T-helper 1 cell (primary cell): Measurements from ENCODE around the gene CDC20.
A peak's percentile ranks its signal among the peaks of the same experiment; 100 is the strongest.
"Not testable (repeated sequence)": the region's sequence is repeated elsewhere in the genome, so short reads cannot be mapped to it uniquely, and the experiment has no call there.

Experiments used
- DNase-seq, 5 donors: peaks; one replicate each; pipeline ENCODE4 v3.0.0-alpha.2; 2012 to 2020

Gene CDC20

DNA sequence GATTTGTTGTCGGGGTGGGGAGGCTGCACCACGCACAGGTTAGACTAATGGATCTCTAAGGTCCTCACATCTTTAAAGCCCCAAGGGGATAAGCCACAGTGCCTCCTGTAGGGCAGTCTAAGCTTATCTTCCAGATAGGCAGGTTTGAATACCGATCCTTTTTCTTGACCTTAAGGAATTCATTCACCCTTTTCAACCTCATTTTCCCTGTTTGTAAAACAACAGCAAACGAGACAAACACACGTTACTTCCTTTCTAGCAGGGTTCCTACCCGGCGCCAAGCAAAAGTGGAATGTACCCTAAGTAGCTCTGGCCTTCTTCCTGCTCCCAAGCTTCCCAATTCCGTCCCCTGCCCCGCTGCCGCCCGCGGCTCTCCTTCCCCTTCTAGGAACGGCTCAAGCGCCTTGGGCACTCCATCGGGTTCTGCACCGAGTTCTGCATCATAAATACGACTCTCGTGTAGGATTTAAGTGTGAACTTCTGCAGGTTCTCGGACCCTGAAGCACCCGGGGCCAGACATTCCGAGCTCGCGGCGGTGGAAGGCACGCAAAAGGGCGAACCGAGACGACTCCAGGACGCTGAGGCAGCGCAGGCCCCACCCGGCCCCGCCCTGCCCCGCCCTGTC is 548 bp upstream of the CDC20 start:
- peak in 1 of 5 donors; percentile 26 for DNase-seq

DNA sequence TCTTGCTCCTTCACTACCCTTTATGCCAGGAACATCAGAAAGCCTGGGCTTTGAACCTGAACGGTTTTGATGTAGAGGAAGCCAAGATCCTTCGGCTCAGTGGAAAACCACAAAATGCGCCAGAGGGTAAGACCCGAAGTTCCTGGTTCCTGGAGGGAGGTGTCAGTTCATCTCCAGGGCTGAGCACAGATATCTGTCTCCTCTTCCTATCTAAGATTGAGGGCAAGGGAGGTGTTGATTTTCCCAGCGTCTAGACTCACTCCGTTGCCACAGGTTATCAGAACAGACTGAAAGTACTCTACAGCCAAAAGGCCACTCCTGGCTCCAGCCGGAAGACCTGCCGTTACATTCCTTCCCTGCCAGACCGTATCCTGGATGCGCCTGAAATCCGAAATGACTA is 915 bp downstream of the CDC20 start:
- no peak for DNase-seq

DNA sequence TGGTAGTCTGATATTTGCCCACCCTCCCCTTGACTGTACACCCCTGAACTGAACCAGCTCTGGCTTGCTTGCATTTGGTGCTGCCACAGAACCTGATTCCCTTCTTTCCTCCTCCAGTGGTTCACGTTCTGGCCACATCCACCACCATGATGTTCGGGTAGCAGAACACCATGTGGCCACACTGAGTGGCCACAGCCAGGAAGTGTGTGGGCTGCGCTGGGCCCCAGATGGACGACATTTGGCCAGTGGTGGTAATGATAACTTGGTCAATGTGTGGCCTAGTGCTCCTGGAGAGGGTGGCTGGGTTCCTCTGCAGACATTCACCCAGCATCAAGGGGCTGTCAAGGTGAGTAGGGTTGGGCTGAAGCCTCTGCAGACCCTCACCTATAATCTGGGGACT is 1.8 kb downstream of the CDC20 start:
- no peak for DNase-seq

DNA sequence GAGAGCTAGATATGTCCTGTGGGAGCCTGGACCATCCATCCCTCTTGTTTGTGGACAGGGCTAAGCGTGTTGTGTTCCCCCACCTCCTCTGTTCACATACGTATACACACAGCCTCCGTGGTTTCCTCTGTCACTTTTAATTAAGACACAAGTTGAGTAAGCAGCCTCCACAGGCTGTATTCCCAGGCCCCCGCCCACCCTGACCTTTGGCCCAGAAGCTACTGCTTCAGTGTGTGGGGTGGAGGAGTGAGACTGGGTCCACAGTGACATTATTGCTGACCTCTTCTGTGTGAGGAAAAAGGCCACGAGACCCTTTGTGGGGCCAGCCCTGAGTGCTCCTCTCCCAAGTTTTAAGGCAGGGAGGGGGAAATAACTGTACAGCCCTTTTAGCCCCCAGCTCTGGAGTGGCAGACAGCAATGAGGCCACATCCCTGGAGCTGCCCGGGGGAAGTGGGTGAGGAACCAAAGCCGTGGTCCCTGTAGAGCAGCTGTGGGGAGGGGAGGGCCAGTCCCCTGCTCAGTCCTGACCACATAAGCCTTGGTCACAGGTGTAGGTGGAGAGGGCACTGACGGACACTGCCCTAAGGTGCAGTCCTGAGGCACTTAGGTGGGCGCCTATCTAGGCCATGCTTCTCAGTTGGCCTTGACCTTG is 4.6 kb downstream of the CDC20 start:
- no peak for DNase-seq

DNA sequence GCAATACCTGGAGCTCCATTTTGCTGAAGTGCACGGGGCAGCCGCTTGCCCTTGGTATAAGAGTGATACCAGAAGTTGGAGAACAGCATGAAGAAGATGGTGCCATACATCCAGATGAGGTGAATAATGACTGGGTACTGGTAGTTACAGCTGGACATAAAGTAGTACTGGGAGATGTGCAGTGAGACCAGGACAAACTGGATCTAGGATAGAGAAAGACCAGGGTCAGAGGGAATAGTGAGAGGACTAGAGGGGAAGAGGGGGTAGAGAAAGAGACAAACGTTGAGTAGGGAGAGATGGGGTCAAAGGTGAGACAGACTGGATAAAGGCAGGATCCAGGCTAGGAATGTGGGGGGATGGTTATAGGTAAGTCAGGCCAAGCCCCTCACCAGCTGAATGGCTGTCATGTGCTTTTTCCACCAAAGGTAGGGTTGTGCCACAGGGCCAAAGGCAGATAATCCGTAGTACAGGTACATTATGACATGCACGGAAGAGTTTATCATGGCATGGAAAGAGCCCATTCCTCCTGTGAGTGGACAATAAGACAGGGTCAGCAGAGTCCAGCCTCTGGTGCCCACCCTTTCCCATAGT is 5.2 kb downstream of the CDC20 start:
- no peak for DNase-seq

DNA sequence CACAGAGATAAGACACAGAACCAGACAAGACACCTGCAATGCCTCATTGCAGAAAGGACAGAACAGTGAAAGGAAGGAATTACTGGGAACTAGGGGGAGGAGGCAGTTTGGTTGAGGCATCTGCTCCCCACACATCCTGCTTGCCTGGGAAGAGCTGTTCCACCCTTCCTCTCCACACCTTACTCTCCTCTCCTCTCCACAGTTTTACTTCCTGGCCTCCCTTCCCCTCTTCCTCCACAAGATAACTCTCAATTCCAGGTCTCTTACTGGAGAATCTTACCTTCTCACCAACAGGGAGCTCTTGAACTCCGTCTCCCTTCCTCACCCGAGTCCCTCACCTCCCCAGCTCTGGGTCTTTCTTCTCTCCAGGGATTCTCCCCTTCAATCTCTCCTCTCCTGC is 6.9 kb downstream of the CDC20 start:
- DNase-seq: no peak

DNA sequence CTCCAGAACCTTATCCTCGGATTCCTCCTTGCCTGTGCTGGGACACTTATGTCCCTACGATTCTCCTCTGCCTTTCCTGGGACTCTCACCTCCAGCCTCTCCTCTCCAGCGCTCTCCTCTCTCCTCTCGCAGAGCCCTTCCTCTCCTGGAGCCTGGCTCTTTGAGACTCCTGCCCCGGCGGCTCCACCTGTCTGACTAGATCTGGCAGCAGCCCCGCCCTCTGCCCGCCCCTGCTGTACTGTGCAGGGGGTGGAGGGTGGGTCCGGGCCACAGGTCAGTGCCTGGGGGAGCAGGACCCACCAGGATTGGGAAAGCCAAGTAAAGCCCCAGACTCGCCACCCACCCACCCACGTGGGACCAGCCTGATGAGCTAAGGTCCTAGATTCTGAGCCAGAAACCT is 7.4 kb downstream of the CDC20 start:
- no peak for DNase-seq

DNA sequence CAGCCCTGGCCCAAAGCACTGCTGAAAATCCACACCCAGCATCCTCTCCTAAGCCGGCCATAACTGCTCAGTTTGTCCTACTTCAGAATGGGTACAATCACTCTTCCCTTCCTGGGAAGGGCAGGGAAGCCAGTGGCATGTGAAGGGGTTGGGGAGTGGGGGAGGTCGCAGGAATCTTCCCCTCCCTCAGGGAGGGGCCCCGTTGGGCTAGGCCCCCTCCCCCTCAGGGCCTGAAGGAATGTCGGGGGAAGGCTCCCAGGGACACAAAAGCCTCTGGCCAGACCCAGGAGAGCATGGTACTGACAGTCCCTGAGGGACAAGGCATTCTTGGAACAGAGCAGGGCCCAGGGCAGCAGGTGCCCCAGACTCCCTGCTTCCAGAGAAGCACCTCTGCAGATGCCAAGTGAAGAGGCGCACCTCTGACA is 7.8 kb downstream of the CDC20 start:
- no peak for DNase-seq

DNA sequence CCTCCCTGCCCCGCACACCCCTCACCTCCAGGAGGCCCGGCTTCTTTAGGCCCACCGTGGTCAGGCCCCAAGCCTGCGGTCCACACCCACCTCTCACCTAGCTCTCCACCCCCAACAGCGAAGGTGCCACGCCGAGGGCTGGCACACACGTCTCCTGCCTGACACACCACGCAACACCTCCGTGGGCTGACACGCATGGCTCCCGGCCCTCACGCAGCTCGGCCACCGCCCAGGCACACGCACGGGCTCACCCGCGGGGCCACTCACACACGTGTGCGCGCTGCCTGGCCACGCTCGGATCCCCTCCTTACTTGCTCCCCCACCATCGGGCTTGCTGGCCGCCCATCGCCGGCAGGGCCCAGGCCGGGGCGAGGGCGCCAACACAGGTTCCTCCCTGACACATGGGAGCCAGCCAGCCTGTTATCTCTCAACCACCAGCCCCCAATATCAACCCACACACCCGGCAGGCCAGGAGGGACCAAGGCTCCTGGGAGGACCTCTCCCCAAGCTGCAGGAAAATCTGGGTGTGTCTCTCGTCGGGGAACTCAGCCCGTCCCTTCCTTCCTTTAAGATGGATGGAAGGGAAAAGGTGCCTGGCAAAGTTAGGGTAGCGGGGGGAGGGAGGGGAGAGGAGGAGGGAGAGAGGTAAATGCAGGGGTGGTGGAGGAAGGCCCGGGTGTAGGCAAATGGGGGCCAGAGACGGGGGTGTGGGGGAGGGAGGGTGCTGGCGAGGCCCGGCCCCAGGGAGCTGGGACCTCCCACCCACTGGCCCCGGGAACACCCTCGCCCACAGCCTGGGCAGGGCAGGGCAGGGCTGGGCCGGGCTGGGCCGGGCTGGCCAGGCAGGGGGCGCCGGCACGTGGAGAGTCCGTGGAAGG is 8.5 kb downstream of the CDC20 start:
- peak in 3 of 5 donors; percentile 11 to 30 (median 29) for DNase-seq

DNA sequence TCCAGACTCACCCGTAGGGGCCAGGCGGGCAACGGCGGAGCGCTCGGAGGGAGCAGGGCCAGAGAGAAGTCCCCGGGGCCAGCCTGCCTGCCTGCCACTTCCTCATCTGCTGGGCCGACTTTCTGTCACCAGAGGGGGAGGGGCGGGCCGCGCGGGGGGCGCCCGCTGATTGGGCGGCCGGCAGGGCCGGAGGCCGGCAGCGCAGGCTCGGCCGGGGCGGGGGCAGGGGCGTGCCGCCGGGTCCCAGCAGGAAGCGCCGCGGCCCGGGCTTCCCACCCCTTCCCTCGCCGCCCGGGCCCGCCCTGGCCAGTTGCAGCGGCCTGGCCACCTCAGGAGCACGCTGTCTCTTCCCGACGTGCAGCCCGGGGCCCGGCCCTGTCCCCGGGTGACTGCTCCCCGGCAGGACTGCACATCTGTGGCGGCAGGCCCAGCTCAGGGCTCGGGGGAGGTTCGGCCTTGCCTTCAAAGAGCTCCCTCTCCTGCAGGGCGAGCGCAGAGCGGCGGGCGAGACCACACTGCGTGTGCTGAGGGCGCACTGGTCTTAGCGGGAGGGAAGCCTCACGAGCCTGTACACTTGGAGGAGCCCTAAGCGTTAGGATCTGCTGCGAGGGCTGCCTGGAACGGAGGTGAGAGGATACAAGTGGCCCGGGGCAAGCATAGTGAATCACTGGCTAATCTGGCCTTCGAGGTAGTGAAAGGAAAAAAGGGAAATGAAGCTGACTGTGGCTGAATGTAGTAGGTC is 9.3 kb downstream of the CDC20 start, which contains the start of gene ELOVL1:
Gene ELOVL1 (minus strand): TSS at position 108 of the 742 bp plus-strand sequence. CDS start 2,402 bp downstream, outside the sequence.
- DNase-seq: peak; percentile 69 to 90 (median 73)

DNA sequence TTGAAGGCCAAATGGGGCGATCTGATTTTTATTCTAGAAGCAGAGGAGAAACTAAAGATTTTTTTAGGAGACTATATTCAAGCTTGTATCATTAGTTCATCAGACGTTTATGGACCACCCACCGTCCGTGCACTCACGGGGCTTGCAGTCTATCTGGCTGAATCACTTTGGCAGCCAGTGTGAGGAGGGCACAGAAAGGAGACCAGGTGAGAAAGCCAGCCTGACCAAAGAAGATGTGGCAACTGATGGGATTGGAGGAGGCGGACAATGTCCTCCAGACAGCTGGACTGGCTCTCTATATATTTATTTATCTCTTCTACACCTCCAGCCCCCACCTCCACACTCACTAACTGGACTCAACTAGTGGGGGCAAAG is 9.9 kb downstream of the CDC20 start:
- DNase-seq: no peak

DNA sequence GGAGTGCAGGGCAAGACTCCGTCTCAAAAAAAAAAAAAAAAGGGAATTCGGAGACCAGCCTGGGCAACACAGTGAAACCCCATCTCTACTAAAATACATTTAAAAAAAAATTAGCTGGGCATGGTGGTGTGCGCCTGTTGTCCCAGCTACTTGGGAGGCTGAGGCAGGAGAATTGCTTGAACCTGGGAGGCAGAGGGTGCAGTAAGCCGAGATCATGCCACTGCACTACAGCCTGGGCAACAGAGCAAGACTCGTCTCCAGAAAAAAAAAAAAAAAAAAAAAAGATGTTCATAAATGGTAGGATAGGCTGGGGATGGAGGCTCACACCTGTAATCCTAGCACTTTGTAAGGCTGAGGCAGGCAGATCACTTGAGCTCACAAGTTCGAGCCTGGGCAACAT is 11.0 kb downstream of the CDC20 start:
- not testable (repeated sequence) for DNase-seq

DNA sequence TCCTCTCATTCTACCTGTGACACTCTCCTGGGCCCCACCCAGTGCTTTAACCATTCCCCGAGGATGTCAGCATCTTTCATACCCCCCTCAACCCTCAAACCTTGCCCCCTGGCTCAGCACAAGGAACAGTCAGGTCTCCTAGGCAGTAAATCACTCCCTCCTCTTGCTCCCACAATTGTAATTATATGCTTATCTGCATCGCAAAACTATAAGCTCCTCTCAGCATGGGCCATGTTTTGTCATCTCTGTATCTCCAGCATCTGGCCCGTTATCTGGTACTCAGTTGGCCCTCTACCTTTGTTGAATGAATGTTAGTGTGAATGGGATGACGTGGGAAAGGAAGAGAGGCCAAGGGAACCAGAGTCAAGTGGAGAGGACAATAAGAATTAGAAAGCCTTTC is 11.8 kb downstream of the CDC20 start:
- DNase-seq: no peak

DNA sequence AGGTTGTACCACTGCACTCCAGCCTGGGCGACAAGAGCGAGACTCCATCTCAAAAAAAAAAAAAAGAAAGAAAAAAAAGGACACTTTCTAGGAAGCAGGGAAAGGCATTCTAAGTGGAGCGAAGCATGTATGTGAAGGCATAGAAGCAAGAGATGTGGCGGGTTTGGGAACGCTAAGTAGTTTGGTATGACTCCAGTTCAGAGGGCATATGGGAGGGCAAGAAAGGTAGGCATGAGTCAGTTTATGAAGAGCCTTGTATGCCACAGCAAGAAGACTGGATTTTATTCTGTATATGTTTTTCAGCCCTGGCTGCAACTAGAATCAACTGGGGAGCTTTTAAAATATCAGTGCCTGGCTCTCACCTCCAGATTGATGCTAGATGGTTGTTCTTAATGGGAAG is 13.4 kb downstream of the CDC20 start:
- DNase-seq: no peak

DNA sequence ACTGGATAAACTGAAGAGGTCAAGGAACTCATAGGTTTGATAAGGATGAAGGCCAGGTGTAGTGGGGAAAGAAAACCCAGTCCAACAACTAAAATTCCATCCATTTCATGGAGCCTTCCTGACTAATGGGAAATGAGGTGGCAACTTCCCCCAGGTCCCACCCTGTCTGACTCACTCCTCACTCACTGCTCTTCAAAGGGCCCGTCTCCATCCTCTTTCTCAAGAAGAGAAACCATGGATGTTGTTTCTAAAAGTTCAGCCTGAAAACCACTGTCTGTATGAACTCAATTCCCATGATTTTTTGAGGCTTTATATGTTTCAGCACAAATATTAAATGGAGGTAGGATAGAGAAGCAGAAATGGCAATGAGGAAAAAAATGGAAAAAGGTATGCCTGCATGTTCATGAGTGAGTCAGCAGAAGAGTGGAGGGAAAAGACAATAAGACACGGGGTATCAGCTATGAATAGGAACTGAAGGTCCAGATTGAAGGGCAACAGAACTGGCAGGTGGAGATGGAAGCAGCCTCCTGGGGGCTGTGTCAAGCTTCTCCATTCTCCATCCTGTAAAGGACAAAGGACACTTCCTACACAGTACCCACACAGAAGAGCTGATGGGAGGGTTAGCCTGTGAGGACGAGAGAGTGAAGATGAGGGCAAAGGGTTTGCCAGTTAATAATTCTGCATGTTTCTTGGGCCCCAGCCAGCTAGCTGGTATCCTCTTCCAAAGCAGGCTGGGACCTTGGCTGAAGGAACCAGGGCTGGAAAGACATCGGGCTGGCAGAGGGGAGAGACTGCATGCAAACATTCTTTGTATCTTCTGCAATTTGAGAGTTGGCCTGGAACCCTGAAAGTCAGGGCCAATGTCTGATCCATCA is 14.5 kb downstream of the CDC20 start:
- no peak for DNase-seq

DNA sequence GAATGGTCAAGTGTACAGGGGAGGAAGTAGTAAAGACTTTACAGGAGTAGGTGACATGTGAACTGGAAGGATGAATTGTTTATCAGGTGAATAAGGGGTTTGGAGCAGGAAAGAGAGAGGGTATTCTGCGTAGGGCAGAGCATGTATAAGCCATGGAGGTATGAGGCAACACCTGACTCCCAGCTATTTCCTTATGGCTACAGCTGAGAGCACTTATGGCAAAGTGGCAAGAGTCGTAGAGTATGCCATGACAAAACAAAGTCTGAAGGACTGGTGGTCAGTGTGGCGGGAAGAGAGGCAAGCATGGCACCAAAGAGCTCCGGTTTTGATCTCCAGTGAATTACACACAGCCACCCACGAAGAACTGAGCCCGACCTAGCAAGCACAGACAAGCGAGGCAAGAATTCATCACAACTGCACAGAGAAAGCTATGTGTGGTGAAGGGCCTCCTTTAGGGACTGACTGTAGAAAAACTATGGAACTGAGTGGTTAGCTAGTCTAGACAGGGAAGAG is 18.0 kb downstream of the CDC20 start:
- DNase-seq: no peak

DNA sequence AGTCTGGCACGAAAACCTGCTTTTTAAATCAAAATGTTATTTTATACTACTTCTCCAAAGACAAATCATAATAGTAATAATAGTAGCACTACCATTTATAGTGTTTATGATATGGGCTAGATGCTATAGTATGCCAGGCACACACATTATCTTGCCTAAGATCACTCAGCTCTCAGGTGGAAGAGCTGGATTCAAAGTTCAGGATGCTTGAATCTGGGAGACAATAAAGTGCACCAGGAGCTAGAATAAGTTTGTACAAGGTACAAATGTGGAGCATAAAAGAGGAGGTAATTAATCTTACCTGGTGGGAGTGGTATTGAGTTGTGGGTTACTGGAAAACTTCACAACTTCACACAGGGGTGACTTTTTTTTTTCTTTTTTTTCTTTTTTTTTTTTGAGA is 19.1 kb downstream of the CDC20 start:
- no peak for DNase-seq

DNA sequence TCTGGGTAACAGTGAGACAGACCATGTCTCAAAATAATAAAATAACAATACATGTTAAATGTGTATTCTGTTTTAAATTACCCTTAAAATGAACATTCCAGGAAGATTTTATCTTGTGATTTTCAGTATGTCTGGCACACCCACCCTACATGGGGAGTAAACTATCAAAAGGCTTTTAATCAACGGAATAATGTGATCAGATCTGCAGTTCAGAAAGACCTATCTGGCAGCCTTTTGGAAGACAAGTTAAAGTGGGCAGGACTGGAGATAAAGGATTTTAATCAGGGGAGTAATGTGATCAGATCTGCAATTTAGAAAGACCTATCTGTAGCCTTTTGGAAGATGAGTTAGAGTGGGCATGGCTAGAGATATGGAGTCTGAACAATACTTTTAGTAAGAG is 20.7 kb downstream of the CDC20 start:
- DNase-seq: no peak

DNA sequence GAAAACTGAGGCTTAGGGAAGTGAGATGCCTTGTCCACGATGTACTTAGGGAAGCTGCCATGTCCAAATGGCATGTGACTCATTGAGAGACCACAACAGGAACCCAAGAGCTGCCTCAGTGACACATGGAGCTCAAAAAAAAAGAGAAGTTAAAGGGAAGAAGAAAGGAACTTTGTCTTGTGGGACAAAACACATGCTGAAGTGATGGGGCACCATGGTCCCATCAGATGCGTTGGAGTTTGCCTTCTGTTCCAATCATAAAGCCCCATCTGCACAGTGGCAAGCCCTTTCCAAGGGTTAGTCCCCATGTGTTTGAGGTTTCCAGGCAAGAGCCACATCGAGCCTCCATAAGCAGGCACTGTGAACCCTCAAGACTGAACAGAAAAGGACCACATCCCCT is 22.8 kb downstream of the CDC20 start:
- no peak for DNase-seq

DNA sequence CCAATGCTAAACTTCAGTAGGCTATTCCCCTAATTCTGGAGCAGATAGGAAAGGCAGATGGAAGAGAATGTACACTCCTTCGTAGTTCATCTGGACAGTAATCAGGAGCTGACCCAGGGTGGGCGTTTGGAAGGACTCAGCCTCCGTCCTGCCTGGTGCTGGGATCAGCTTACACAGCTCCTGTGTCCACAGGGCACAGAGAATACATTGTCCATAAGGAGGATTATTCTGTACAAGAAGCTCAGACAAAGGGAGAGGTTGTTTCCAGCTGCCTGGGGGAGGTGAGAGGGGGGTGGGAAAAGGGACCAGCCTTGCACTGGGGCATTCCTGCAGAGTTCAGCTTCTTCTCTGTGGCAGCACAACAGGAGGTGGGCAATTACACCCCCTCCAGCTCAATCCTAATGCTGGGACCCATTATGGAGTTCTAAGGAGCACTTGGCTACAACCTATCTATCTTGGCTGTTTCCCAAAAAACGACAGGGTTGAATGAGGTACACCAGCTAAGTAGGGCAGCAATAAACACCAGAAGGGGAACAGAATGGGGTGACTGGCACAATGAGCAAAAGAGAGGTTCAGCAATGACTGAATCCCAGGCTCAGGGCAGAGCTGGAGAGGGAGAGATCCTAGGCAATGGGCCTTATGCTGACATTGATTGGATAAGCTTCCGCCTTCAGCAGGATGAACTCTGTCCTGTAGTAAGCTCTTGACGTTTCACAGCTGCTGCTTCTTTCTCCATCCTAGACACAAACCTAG is 23.4 kb downstream of the CDC20 start:
- DNase-seq: no peak

DNA sequence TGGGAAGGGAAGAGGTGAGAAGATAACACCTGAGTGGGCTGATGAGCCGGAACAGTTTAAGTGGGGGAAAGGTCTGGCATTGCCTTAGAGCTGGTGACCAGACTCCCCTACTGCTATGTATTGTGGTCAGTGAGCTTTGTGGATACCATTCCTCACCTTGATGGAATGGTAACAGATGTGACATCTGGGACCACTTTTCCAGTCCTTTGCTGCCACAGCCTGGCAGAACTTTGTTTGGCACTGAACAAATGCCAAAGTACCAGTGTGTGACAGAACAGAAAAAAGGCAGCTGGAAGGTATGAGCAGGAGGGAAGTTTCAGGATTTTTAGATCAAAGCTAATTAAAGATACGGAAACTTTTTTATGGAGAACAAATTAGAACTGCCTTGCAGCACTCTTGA is 24.7 kb downstream of the CDC20 start:
- DNase-seq: no peak
